Esophagus muscularis mucosa (tissue), 3 donors: ENCODE measurements around the gene HK1.
"Not testable (repeated sequence)": the region's sequence is repeated elsewhere in the genome, so short reads cannot be mapped to it uniquely, and the experiment has no call there.

Experiments used
- CTCF ChIP-seq, 3 experiments: fragments of 200-600 bp in 2 of 3; fragments of 450-650 bp in 1 of 3; sonication (generic) in 2 of 3; IDR thresholded peaks; one replicate each; pipeline ENCODE4 v1.5.1; 2017 to 2019; ENCODE audit warnings: antibody characterized with exemption in 3 of 3, mild to moderate bottlenecking in 2 of 3, moderate library complexity in 1 of 3
- POLR2A ChIP-seq: fragments of 450-650 bp; IDR thresholded peaks from one replicate; pipeline ENCODE4 v1.6.1; 2017; ENCODE audit warnings: antibody characterized with exemption, moderate library complexity, mild to moderate bottlenecking, low read depth
- POLR2AphosphoS5 ChIP-seq, 2 donors: sonication (generic); formaldehyde crosslinking; IDR thresholded peaks; one replicate each; pipeline ENCODE4 v1.6.1; 2017; ENCODE audit warnings: antibody characterized with exemption in 2 of 2

- TF ChIP-seq CTCF (IDR thresholded peaks at IDR 0.05); POLR2A; POLR2AphosphoS5 (IDR thresholded peaks at IDR 0.05): not testable (repeated sequence)
Observed at GRCh38 chr10:69328888-69329287, 50.6 kb downstream of the HK1 start.
